Brain microvascular endothelial cell (primary cell): ENCODE measurements around the gene PCED1A.

Experiments used
- DNase-seq: peaks from one replicate; pipeline ENCODE4 v3.0.0-alpha.2; 2020
- H3K27ac ChIP-seq: fragments of 250-450 bp; sonication (Bioruptor Pico); 2 replicates; pipeline ENCODE4 v1.5.1; 2020; ENCODE audit warnings: mild to moderate bottlenecking, moderate library complexity
- H3K27me3 ChIP-seq: fragments of 250-450 bp; sonication (Bioruptor Pico); replicated peaks from 2 replicates; pipeline ENCODE4 v1.5.1; 2020; ENCODE audit warnings: mild to moderate bottlenecking
- H3K36me3 ChIP-seq: fragments of 250-450 bp; sonication (Bioruptor Pico); replicated peaks from 2 replicates; pipeline ENCODE4 v1.5.1; 2020; ENCODE audit warnings: mild to moderate bottlenecking
- H3K4me3 ChIP-seq: 2 replicates; pipeline ENCODE4 v1.5.1; 2011; ENCODE audit warnings: low read depth, mild to moderate bottlenecking, control low read depth, low read length, moderate library complexity
- CTCF ChIP-seq: IDR thresholded peaks from 2 replicates; pipeline ENCODE4 v1.5.1; 2011; ENCODE audit warnings: low read depth, mild to moderate bottlenecking, moderate library complexity, low read length, control low read depth, inconsistent platforms; ENCODE audit errors: missing control alignments
- in situ Hi-C: cut with HindIII; loops from 2 replicates; pipeline ENCODE4 v1.10.0; 2017; ENCODE audit warnings: low sequenced_read_pairs, low pct_ligation_motif_present

The PCED1A gene

GRCh38 chr20:2883726-2884637 is 43.5 kb upstream of the PCED1A start:
- Histone ChIP-seq H3K36me3 (no peaks in the 10 kb centered on the region), H3K27me3 (no peaks in the 10 kb centered on the region), H3K4me3 (no peak overlapping the region), H3K27ac (no peak overlapping the region)
- DNase-seq, result no peak
- no peak for TF ChIP-seq CTCF
- in situ Hi-C loops, result no loop called here

GRCh38 chr20:2880650-2881049 is 40.2 kb upstream of the PCED1A start:
- in situ Hi-C loops, result no loop called here

GRCh38 chr20:2879146-2879545 is 38.7 kb upstream of the PCED1A start:
- in situ Hi-C loops, result no loop called here
- no peak overlapping the region for H3K4me3 ChIP-seq
- TF ChIP-seq CTCF, result no peak
- H3K27me3 ChIP-seq, result no peaks in the 10 kb centered on the region
- H3K36me3 ChIP-seq, result no peaks in the 10 kb centered on the region
- no peak overlapping the region for H3K27ac ChIP-seq
- peak; percentile 11 for DNase-seq

More at GRCh38 chr20:2880650-2881049, 40.2 kb upstream of the PCED1A start:
- DNase-seq, result no peak
- no peak for TF ChIP-seq CTCF
- Histone ChIP-seq H3K27me3 (no peaks in the 10 kb centered on the region), H3K36me3 (no peaks in the 10 kb centered on the region), H3K27ac (no peak overlapping the region), H3K4me3 (no peak overlapping the region)

- Histone ChIP-seq H3K4me3 (no peak overlapping the region), H3K27me3 (no peaks in the 10 kb centered on the region), H3K36me3 (no peaks in the 10 kb centered on the region), H3K27ac (no peak overlapping the region)
- no peak for DNase-seq
- in situ Hi-C loops, result no loop called here
- TF ChIP-seq CTCF, result no peak
Measured at GRCh38 chr20:2878515-2878914, 38.1 kb upstream of the PCED1A start.

- no peaks in the 10 kb centered on the region for H3K36me3 ChIP-seq
- in situ Hi-C loops, result no loop called here
- H3K27ac ChIP-seq, result no peak overlapping the region
- no peak overlapping the region for H3K4me3 ChIP-seq
- no peaks in the 10 kb centered on the region for H3K27me3 ChIP-seq
- no peak for DNase-seq
- no peak for TF ChIP-seq CTCF
Measured at GRCh38 chr20:2875690-2876203, 35.3 kb upstream of the PCED1A start.
